Measurements from ENCODE around the gene GPR183.
A peak's percentile ranks its signal among the peaks of the same experiment; 100 is the strongest.

GPR183 gene

GRCh38 chr13:99312493-99312883, 5.3 kb upstream of the GPR183 start:
- DNase-seq (ENCODE audit: low read depth): peak; percentile 97

GRCh38 chr13:99311748-99312492, 4.7 kb upstream of the GPR183 start:
- peak; percentile 32 for DNase-seq (ENCODE audit: low read depth)

GRCh38 chr13:99311137-99311536, 3.9 kb upstream of the GPR183 start:
- DNase-seq (ENCODE audit: low read depth): peak; percentile 64

GRCh38 chr13:99310382-99311031, 3.3 kb upstream of the GPR183 start:
- peak; percentile 86 for DNase-seq (ENCODE audit: low read depth)

- DNase-seq (ENCODE audit: low read depth): peak; percentile 74
Observed at GRCh38 chr13:99308471-99309087, 1.4 kb upstream of the GPR183 start.

- DNase-seq (ENCODE audit: low read depth): peak; percentile 89
Observed at GRCh38 chr13:99307648-99308339, 595 bp upstream of the GPR183 start.

- no peak for DNase-seq (ENCODE audit: low read depth)
Observed at GRCh38 chr13:99305566-99305965, 1.6 kb downstream of the GPR183 start.

GRCh38 chr13:99305158-99305557, 2.0 kb downstream of the GPR183 start:
- DNase-seq (ENCODE audit: low read depth): no peak

GRCh38 chr13:99304541-99304940, 2.7 kb downstream of the GPR183 start:
- DNase-seq (ENCODE audit: low read depth): no peak

GRCh38 chr13:99303863-99304521, 3.2 kb downstream of the GPR183 start:
- peak; percentile 56 for DNase-seq (ENCODE audit: low read depth)

GRCh38 chr13:99302637-99303505, 4.3 kb downstream of the GPR183 start:
- DNase-seq (ENCODE audit: low read depth): no peak

- no peak for DNase-seq (ENCODE audit: low read depth)
Observed at GRCh38 chr13:99301913-99302636, 5.1 kb downstream of the GPR183 start.

- DNase-seq (ENCODE audit: low read depth): no peak
Observed at GRCh38 chr13:99301056-99301838, 6.0 kb downstream of the GPR183 start.

GRCh38 chr13:99299920-99300341, 7.3 kb downstream of the GPR183 start:
- no peak for DNase-seq (ENCODE audit: low read depth)

GRCh38 chr13:99299256-99299919, 7.8 kb downstream of the GPR183 start:
- no peak for DNase-seq (ENCODE audit: low read depth)

GRCh38 chr13:99298056-99298455, 9.1 kb downstream of the GPR183 start:
- no peak for DNase-seq (ENCODE audit: low read depth)

- no peak for DNase-seq (ENCODE audit: low read depth)
Observed at GRCh38 chr13:99297331-99297730, 9.9 kb downstream of the GPR183 start.

- no peak for DNase-seq (ENCODE audit: low read depth)
Observed at GRCh38 chr13:99296398-99296797, 10.8 kb downstream of the GPR183 start.

Measured in amniotic epithelial cell (primary cell).